ENCODE measurements around the gene SLC8A1.

SLC8A1 gene

DNA sequence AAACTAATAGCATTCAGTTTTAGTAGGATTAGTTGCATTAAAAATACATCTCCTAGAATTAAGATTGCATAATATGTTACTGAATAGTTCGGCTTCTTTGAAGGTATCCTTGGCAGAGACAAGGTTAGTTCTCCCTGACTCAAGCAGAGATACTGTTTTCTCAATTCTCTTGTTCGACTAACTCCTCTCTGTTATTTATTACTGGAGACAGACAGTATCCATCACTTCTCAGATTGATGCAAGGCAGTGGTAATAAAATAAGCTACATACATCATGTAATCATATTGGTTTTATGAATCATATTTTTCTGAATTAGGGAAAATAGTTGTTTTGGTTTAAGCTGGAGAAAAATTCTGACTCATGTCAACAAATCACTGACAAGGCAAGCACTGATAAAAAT lies 134.8 kb downstream of the SLC8A1 start:
- TF ChIP-seq, protein P1, sequence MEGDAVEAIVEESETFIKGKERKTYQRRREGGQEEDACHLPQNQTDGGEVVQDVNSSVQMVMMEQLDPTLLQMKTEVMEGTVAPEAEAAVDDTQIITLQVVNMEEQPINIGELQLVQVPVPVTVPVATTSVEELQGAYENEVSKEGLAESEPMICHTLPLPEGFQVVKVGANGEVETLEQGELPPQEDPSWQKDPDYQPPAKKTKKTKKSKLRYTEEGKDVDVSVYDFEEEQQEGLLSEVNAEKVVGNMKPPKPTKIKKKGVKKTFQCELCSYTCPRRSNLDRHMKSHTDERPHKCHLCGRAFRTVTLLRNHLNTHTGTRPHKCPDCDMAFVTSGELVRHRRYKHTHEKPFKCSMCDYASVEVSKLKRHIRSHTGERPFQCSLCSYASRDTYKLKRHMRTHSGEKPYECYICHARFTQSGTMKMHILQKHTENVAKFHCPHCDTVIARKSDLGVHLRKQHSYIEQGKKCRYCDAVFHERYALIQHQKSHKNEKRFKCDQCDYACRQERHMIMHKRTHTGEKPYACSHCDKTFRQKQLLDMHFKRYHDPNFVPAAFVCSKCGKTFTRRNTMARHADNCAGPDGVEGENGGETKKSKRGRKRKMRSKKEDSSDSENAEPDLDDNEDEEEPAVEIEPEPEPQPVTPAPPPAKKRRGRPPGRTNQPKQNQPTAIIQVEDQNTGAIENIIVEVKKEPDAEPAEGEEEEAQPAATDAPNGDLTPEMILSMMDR (IDR thresholded peaks at IDR 0.05; ENCODE audit: low read depth, low read length) = no peak
- no peaks in the 10 kb centered on the region for H3K36me3 ChIP-seq
- H3K27me3 ChIP-seq (ENCODE audit: insufficient read depth, low read depth, severe bottlenecking) = no peaks in the 10 kb centered on the region
- H3K9me3 ChIP-seq (ENCODE audit: severe bottlenecking) = no peaks in the 10 kb centered on the region
- no peak overlapping the region for H3K4me3 ChIP-seq (ENCODE audit: low read depth, low read length)
- no peak for DNase-seq
- H3K27ac ChIP-seq = no peak overlapping the region

DNA sequence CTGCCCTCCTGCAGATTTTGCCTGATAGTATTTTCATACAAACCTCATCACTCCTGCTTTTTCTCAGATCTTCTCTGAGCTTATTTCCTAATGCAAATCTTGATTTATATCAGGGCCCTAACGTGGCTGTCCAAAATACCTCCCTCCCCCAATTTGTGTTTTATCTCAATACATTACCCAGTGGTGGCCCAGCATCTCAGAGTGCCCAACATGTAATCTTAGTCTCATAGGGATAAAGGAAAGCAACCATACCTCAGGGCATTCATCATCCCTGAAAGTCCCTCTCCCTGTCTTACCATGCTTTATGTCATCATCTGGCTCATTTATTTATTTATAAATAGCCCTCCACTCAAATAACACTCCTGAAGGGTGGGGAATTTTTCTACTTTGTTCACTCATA lies 135.3 kb downstream of the SLC8A1 start:
- Histone ChIP-seq H3K27ac (no peak overlapping the region), H3K36me3 (no peaks in the 10 kb centered on the region), H3K9me3 (ENCODE audit: severe bottlenecking) (no peaks in the 10 kb centered on the region), H3K27me3 (ENCODE audit: insufficient read depth, low read depth, severe bottlenecking) (no peaks in the 10 kb centered on the region), H3K4me3 (ENCODE audit: low read depth, low read length) (no peak overlapping the region)
- TF ChIP-seq, protein P1 (IDR thresholded peaks at IDR 0.05; ENCODE audit: low read depth, low read length) = no peak
- DNase-seq = no peak

DNA sequence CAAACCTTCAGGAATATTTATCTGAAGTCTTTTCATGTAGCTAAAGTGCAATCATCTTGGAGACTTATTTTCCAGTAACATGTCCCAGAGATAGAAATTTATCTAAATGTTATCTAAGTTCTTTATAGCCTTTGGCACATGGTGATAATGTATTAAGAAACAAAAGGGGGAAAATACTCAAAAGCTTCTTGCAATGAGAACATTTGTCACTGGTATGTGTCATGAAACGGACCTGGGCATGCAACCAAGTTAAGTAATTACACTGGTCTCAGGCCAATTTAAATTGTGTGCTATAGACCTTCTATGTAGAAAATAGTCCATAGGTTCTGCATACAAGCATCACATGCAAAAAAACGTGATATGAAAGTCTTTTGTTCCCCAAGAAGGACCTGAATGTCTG lies 136.2 kb downstream of the SLC8A1 start:
- H3K36me3 ChIP-seq = no peaks in the 10 kb centered on the region
- no peak overlapping the region for H3K4me3 ChIP-seq (ENCODE audit: low read depth, low read length)
- H3K27ac ChIP-seq = no peak overlapping the region
- DNase-seq = no peak
- H3K27me3 ChIP-seq (ENCODE audit: insufficient read depth, low read depth, severe bottlenecking) = no peaks in the 10 kb centered on the region
- TF ChIP-seq, protein P1 (IDR thresholded peaks at IDR 0.05; ENCODE audit: low read depth, low read length) = no peak
- no peaks in the 10 kb centered on the region for H3K9me3 ChIP-seq (ENCODE audit: severe bottlenecking)

DNA sequence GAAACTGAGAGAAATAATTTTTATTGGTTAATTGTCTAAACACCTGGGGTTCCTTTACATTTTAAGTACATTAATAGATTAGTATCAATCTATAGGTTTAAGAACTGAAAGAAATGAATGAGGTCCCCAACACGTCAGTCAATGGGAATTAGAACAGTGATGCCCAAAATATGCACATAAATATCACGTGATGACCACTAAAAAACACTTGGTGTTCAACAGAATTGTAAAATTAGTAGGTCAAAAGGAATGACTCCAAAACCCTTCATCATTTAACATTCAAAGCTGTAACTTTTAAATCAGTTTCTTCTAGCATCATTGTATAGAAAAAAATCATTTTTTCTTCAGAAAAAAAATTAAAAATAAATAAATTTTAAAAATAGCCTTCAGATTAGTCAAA lies 140.9 kb downstream of the SLC8A1 start:
- H3K9me3 ChIP-seq (ENCODE audit: severe bottlenecking) = no peaks in the 10 kb centered on the region
- H3K27ac ChIP-seq = no peak overlapping the region
- no peak overlapping the region for H3K4me3 ChIP-seq (ENCODE audit: low read depth, low read length)
- no peaks in the 10 kb centered on the region for H3K36me3 ChIP-seq
- no peak for DNase-seq
- TF ChIP-seq, protein P1 (IDR thresholded peaks at IDR 0.05; ENCODE audit: low read depth, low read length) = no peak
- H3K27me3 ChIP-seq (ENCODE audit: insufficient read depth, low read depth, severe bottlenecking) = no peaks in the 10 kb centered on the region

DNA sequence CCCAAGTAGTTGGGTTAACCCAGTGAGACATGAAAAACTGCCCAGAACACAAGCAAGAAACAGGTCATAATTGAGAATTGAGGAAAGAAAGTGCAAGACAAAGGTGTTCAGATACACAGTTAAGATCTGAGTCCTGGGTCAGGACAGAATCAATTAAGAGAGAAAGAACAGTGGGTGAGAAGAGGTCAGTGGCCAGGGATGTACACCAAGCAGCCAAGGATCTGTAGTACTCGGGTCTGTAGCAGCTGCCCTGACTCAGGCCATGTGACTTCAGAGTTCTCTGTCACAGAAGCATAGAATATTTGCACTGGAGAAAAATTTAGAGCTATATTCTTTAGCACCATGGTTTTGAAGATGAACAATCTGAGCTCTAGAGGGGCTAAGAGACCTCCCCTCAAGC lies 141.6 kb downstream of the SLC8A1 start:
- Histone ChIP-seq H3K27ac (no peak overlapping the region), H3K4me3 (ENCODE audit: low read depth, low read length) (no peak overlapping the region), H3K36me3 (no peaks in the 10 kb centered on the region), H3K9me3 (ENCODE audit: severe bottlenecking) (no peaks in the 10 kb centered on the region), H3K27me3 (ENCODE audit: insufficient read depth, low read depth, severe bottlenecking) (no peaks in the 10 kb centered on the region)
- DNase-seq = no peak
- TF ChIP-seq, protein P1 (IDR thresholded peaks at IDR 0.05; ENCODE audit: low read depth, low read length) = no peak

DNA sequence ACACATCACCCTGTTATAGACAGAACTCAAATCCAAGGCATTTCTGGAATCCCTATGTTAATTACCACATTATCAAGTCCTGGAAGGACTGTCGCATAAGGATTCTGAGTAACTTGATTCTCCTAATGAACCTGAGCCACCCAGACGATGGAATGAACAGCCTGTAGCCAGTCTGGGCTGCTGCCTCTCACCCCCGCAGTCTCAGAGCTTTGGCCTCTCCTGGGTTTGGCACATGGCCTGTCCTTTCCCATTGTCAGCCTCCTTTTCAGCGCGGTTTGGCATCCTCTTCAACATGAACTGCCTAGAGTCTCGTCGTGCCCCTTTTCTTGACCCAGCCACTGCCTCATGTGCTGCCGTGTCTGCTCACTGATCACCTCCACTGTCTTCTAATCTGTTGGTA lies 147.6 kb downstream of the SLC8A1 start:
- H3K27ac ChIP-seq = no peak overlapping the region
- no peaks in the 10 kb centered on the region for H3K36me3 ChIP-seq
- no peak overlapping the region for H3K4me3 ChIP-seq (ENCODE audit: low read depth, low read length)
- H3K27me3 ChIP-seq (ENCODE audit: insufficient read depth, low read depth, severe bottlenecking) = no peaks in the 10 kb centered on the region
- no peaks in the 10 kb centered on the region for H3K9me3 ChIP-seq (ENCODE audit: severe bottlenecking)
- TF ChIP-seq, protein P1 (IDR thresholded peaks at IDR 0.05; ENCODE audit: low read depth, low read length) = no peak
- DNase-seq = no peak
